GM12864 (cell line): Measurements from ENCODE around the gene XIRP2.
"Not testable (repeated sequence)": the region's sequence is repeated elsewhere in the genome, so short reads cannot be mapped to it uniquely, and the experiment has no call there.

Experiments used
- DNase-seq: peaks from one replicate; pipeline ENCODE4 v3.0.0-alpha.2; 2011; ENCODE audit warnings: low read depth
- H3K4me3 ChIP-seq: 2 replicates; pipeline ENCODE4 v1.5.1; 2011; ENCODE audit warnings: mild to moderate bottlenecking, low read depth, low read length, control low read depth
- CTCF ChIP-seq: IDR thresholded peaks from 2 replicates; pipeline ENCODE4 v1.5.1; 2011; ENCODE audit warnings: low read depth, mild to moderate bottlenecking, moderate library complexity, low read length, control low read depth, inconsistent platforms; ENCODE audit errors: missing control alignments

XIRP2 gene

GRCh38 chr2:167104691-167105090 lies 216.4 kb downstream of the XIRP2 start:
- no peak for TF ChIP-seq CTCF
- DNase-seq = no peak
- H3K4me3 ChIP-seq = no peak overlapping the region

- not testable (repeated sequence) for H3K4me3 ChIP-seq
These were observed 221.4 kb downstream of the XIRP2 start for GRCh38 chr2:167109682-167110081.

GRCh38 chr2:167110345-167110744 lies 222.1 kb downstream of the XIRP2 start:
- no peak for TF ChIP-seq CTCF
- no peak overlapping the region for H3K4me3 ChIP-seq
- no peak for DNase-seq

More at GRCh38 chr2:167109682-167110081, 221.4 kb downstream of the XIRP2 start:
- DNase-seq = not testable (repeated sequence)

- H3K4me3 ChIP-seq = no peak overlapping the region
- no peak for TF ChIP-seq CTCF
- no peak for DNase-seq
These were observed 225.7 kb downstream of the XIRP2 start for GRCh38 chr2:167114018-167114417.

- no peak overlapping the region for H3K4me3 ChIP-seq
- DNase-seq = no peak
- TF ChIP-seq CTCF = no peak
These were observed 227.3 kb downstream of the XIRP2 start for GRCh38 chr2:167115541-167115940.

- H3K4me3 ChIP-seq = no peak overlapping the region
- no peak for TF ChIP-seq CTCF
- DNase-seq = no peak
These were observed 234.1 kb downstream of the XIRP2 start for GRCh38 chr2:167122389-167122788.

- no peak overlapping the region for H3K4me3 ChIP-seq
- DNase-seq = no peak
- no peak for TF ChIP-seq CTCF
These were observed 237.9 kb downstream of the XIRP2 start for GRCh38 chr2:167126165-167126564.

- no peak overlapping the region for H3K4me3 ChIP-seq
- TF ChIP-seq CTCF = no peak
- DNase-seq = no peak
These were observed 238.9 kb downstream of the XIRP2 start for GRCh38 chr2:167127135-167127534.
